WTC11 (cell line): ENCODE data around the gene MOV10. TPM values are rescaled to one million over a fixed set of nuclear protein-coding genes. Genes with fewer than 3 reads are reported as not detected.

Source experiments
- ATAC-seq: fragments of 200-7000 bp; cut with Tn5 transposase; 2 replicates; pipeline ENCODE4 v1.10.0; 2021; ENCODE audit warnings: mild to moderate bottlenecking, moderate library complexity
- CTCF ChIA-PET: fragments of 300-600 bp; sonication (Branson Sonifier 250); formaldehyde crosslinking; loops from one replicate; lab custom pipeline; 2021; ENCODE audit warnings: antibody characterized with exemption; lab: Charles Lee
- POLR2A ChIA-PET: fragments of 350-600 bp; sonication (Branson Sonifier 250); formaldehyde crosslinking; loops from one replicate; lab custom pipeline; 2021; ENCODE audit warnings: antibody characterized with exemption; lab: Charles Lee
- DNase-seq: peaks from one replicate; pipeline ENCODE4 v3.0.0; 2021; ENCODE audit warnings: low spot score
- H3K27ac Mint-ChIP-seq: 2 replicates; pipeline ENCODE4 v1.8.0; 2021; ENCODE audit warnings: mixed read lengths
- H3K27me3 Mint-ChIP-seq: 2 replicates; pipeline ENCODE4 v1.8.0; 2021; ENCODE audit warnings: low read depth, mild to moderate bottlenecking, moderate library complexity, mixed read lengths
- H3K36me3 Mint-ChIP-seq: 2 replicates; pipeline ENCODE4 v1.8.0; 2021; ENCODE audit warnings: mixed read lengths
- H3K4me1 Mint-ChIP-seq: 2 replicates; pipeline ENCODE4 v1.8.0; 2022; ENCODE audit warnings: mixed read lengths
- H3K4me3 Mint-ChIP-seq: 2 replicates; pipeline ENCODE4 v1.8.0; 2021; ENCODE audit warnings: mild to moderate bottlenecking, moderate library complexity, mixed read lengths
- H3K9me3 Mint-ChIP-seq: 2 replicates; pipeline ENCODE4 v1.8.0; 2021; ENCODE audit warnings: mixed read lengths
- CREB1 ChIP-seq: sonication (generic); formaldehyde crosslinking; IDR thresholded peaks from 2 replicates; pipeline ENCODE4 v1.8.0; 2023; ENCODE audit warnings: mild to moderate bottlenecking, missing genetic modification reagents
- CREM ChIP-seq: sonication (generic); formaldehyde crosslinking; IDR thresholded peaks from 2 replicates; pipeline ENCODE4 v1.8.1; 2022; ENCODE audit warnings: mild to moderate bottlenecking, missing genetic modification reagents, moderate library complexity
- ETV6 ChIP-seq: sonication (generic); formaldehyde crosslinking; IDR thresholded peaks from 2 replicates; pipeline ENCODE4 v1.8.1; 2022; ENCODE audit warnings: mild to moderate bottlenecking, missing genetic modification reagents
- FOXP4 ChIP-seq: sonication (generic); formaldehyde crosslinking; IDR thresholded peaks from 2 replicates; pipeline ENCODE4 v1.8.0; 2022; ENCODE audit warnings: mild to moderate bottlenecking, missing genetic modification reagents
- JUN ChIP-seq: sonication (generic); formaldehyde crosslinking; IDR thresholded peaks from 2 replicates; pipeline ENCODE4 v1.8.0; 2023; ENCODE audit warnings: mild to moderate bottlenecking, missing genetic modification reagents
- NFE2L1 ChIP-seq: sonication (generic); formaldehyde crosslinking; IDR thresholded peaks from 2 replicates; pipeline ENCODE4 v1.8.1; 2023; ENCODE audit warnings: missing genetic modification reagents
- PREB ChIP-seq: sonication (generic); formaldehyde crosslinking; IDR thresholded peaks from 2 replicates; pipeline ENCODE4 v1.8.1; 2022; ENCODE audit warnings: mild to moderate bottlenecking, missing genetic modification reagents, moderate library complexity, borderline replicate concordance
- SMAD3 ChIP-seq: sonication (generic); formaldehyde crosslinking; IDR thresholded peaks from 2 replicates; pipeline ENCODE4 v1.8.0; 2022; ENCODE audit warnings: missing genetic modification reagents, mild to moderate bottlenecking, borderline replicate concordance
- SMAD4 ChIP-seq: sonication (generic); formaldehyde crosslinking; IDR thresholded peaks from 2 replicates; pipeline ENCODE4 v1.8.0; 2022; ENCODE audit warnings: mild to moderate bottlenecking, missing genetic modification reagents
- SP1 ChIP-seq: sonication (generic); formaldehyde crosslinking; conservative IDR thresholded peaks from 2 replicates; pipeline ENCODE4 v1.8.1; 2022; ENCODE audit warnings: missing genetic modification reagents
- TEAD1 ChIP-seq: sonication (generic); formaldehyde crosslinking; IDR thresholded peaks from 2 replicates; pipeline ENCODE4 v1.8.0; 2022; ENCODE audit warnings: mild to moderate bottlenecking, missing genetic modification reagents
- ZNF423 ChIP-seq: fragments of 250-450 bp; sonication (Bioruptor Pico); IDR thresholded peaks from 2 replicates; pipeline ENCODE4 v2.1.2; 2022; ENCODE audit warnings: mild to moderate bottlenecking, moderate library complexity
- ZNF425 ChIP-seq: fragments of 250-450 bp; sonication (Bioruptor Pico); conservative IDR thresholded peaks from 2 replicates; pipeline ENCODE4 v1.9.0; 2021; ENCODE audit warnings: mild to moderate bottlenecking
- total RNA-seq: library from RNA; stranded (reverse); gene quantifications from 3 replicates; pipeline ENCODE4 v1.2.3, GENCODE V29; 2021
- TF ChIP-seq, protein P1 (sequence below): sonication (generic); formaldehyde crosslinking; IDR thresholded peaks from 2 replicates; pipeline ENCODE4 v1.8.1; 2022; ENCODE audit warnings: low read depth, mild to moderate bottlenecking, moderate library complexity, missing genetic modification reagents, borderline replicate concordance
- TF ChIP-seq, protein P2 (sequence below): sonication (generic); formaldehyde crosslinking; IDR thresholded peaks from 2 replicates; pipeline ENCODE4 v1.8.1; 2022; ENCODE audit warnings: mild to moderate bottlenecking, moderate library complexity, missing genetic modification reagents

Gene MOV10
- total RNA-seq, 1 experiment from 2014 or later: 80.7 TPM

GRCh38 chr1:112700290-112701226, 26.1 kb downstream of the MOV10 start:
- CTCF ChIA-PET: interaction anchor here (1.8 to 2.7 kb wide), 2 partner anchors 26 to 310 kb away, joined by 13 to 16 read pairs; partner anchors contain the start of gene MOV10
- Mint-ChIP-seq H3K36me3 (peaks cover 48% of the 10 kb centered on the region), H3K9me3 (no peaks in the 10 kb centered on the region), H3K27ac (no peak overlapping the region), H3K4me1 (peaks cover 79% of the 10 kb centered on the region), H3K27me3 (peaks cover 31% of the 10 kb centered on the region), H3K4me3 (peak overlapping the region; percentile 14; the same call in 1 of the 2 replicates)
- ATAC-seq (peak; percentile 45), DNase-seq (peak; percentile 77)
- POLR2A ChIA-PET: interaction anchor here (1.3 to 1.9 kb wide), 2 partner anchors 26 to 29 kb away, joined by 4 to 5 read pairs; partner anchors contain the start of gene MOV10
- TF ChIP-seq, protein P1, sequence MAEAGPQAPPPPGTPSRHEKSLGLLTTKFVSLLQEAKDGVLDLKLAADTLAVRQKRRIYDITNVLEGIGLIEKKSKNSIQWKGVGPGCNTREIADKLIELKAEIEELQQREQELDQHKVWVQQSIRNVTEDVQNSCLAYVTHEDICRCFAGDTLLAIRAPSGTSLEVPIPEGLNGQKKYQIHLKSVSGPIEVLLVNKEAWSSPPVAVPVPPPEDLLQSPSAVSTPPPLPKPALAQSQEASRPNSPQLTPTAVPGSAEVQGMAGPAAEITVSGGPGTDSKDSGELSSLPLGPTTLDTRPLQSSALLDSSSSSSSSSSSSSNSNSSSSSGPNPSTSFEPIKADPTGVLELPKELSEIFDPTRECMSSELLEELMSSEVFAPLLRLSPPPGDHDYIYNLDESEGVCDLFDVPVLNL (CRISPR knock-in tag): no peak
- TF ChIP-seq ZNF423 (CRISPR knock-in tag): peak; percentile 94
- TF ChIP-seq PREB: no peak
- 0 out of 2 replicates have a peak, but pooled peaks have one; percentile 12 for TF ChIP-seq CREB1 (CRISPR knock-in tag)
- 0 out of 2 replicates have a peak, but pooled peaks have one; percentile 40 for TF ChIP-seq CREM (CRISPR knock-in tag)
- no peak for TF ChIP-seq NFE2L1 (CRISPR knock-in tag)
- TF ChIP-seq ZNF425 (CRISPR knock-in tag): no peak
- TF ChIP-seq FOXP4: peak; percentile 44; the same call in 1 of the 2 replicates
- TF ChIP-seq SMAD4 (CRISPR knock-in tag): 0 out of 2 replicates have a peak, but pooled peaks have one; percentile 10
- peak; percentile 46; the same call in 1 of the 2 replicates for TF ChIP-seq SP1
- TF ChIP-seq JUN (CRISPR knock-in tag): peak; percentile 46; the same call in 1 of the 2 replicates
- TF ChIP-seq, protein P2, sequence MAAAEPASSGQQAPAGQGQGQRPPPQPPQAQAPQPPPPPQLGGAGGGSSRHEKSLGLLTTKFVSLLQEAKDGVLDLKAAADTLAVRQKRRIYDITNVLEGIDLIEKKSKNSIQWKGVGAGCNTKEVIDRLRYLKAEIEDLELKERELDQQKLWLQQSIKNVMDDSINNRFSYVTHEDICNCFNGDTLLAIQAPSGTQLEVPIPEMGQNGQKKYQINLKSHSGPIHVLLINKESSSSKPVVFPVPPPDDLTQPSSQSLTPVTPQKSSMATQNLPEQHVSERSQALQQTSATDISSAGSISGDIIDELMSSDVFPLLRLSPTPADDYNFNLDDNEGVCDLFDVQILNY (CRISPR knock-in tag): no peak
- peak; percentile 77 for TF ChIP-seq TEAD1 (CRISPR knock-in tag)
- peak; percentile 81; the same call in 1 of the 2 replicates for TF ChIP-seq ETV6 (CRISPR knock-in tag)
- TF ChIP-seq SMAD3 (CRISPR knock-in tag): peak; percentile 44; the same call in 1 of the 2 replicates
